Measurements from ENCODE around the gene PHLDB3. TPM values are rescaled to one million over a fixed set of nuclear protein-coding genes. Genes with fewer than 3 reads are reported as not detected.

PHLDB3 gene
- total RNA-seq, 1 donor from 2014 or later: 13.4 TPM

DNA sequence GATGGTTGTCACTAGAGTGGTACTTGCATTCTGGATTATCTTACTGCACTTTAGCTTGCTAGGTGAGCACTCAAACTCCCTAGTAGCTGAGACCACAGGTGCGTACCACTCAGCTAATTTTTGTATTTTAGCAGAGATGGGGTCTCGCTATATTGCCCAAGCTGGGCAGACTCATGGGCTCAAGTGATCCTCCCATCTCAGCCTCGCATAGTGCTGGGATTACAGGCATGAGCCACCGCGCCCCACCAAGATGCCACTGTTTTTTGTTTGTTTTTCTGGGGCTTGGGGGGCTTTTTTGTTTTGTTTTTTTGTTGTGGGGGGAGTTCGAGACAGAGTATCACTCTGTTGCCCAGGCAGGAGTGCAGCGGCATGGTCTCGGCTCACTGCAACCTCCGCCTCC, 56.9 kb downstream of the PHLDB3 start:
- no peak for DNase-seq (ENCODE audit: low read depth)
- TF ChIP-seq EZH2 (IDR thresholded peaks at IDR 0.05; ENCODE audit: insufficient read depth, low read length): no peak
- TF ChIP-seq, protein P1, sequence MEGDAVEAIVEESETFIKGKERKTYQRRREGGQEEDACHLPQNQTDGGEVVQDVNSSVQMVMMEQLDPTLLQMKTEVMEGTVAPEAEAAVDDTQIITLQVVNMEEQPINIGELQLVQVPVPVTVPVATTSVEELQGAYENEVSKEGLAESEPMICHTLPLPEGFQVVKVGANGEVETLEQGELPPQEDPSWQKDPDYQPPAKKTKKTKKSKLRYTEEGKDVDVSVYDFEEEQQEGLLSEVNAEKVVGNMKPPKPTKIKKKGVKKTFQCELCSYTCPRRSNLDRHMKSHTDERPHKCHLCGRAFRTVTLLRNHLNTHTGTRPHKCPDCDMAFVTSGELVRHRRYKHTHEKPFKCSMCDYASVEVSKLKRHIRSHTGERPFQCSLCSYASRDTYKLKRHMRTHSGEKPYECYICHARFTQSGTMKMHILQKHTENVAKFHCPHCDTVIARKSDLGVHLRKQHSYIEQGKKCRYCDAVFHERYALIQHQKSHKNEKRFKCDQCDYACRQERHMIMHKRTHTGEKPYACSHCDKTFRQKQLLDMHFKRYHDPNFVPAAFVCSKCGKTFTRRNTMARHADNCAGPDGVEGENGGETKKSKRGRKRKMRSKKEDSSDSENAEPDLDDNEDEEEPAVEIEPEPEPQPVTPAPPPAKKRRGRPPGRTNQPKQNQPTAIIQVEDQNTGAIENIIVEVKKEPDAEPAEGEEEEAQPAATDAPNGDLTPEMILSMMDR (IDR thresholded peaks at IDR 0.05; ENCODE audit: insufficient read depth, low read depth, low read length): no peak
- Mint-ChIP-seq H3K27ac (ENCODE audit: unreplicated experiment) (no peak overlapping the region), H3K36me3 (ENCODE audit: low read depth, unreplicated experiment) (no peaks in the 10 kb centered on the region), H3K27me3 (ENCODE audit: low read depth, unreplicated experiment) (peaks cover 8% of the 10 kb centered on the region), H3K4me1 (ENCODE audit: low read depth, unreplicated experiment) (peaks cover 2% of the 10 kb centered on the region), H3K9me3 (ENCODE audit: unreplicated experiment) (peaks cover 6% of the 10 kb centered on the region), H3K4me3 (ENCODE audit: unreplicated experiment) (no peak overlapping the region)
- H3K4me3 ChIP-seq (ENCODE audit: insufficient read depth, low read depth, low read length): no peak overlapping the region
- no peak for FAIRE-seq
- H3K79me2 ChIP-seq (ENCODE audit: insufficient read depth, low read length): no peaks in the 10 kb centered on the region
- no peak overlapping the region for H3K27ac ChIP-seq (ENCODE audit: low read depth, low read length)
- H3K27me3 ChIP-seq (ENCODE audit: insufficient read depth, low read length): no peaks in the 10 kb centered on the region
- peaks cover 4% of the 10 kb centered on the region for H3K9me3 ChIP-seq (ENCODE audit: insufficient read depth, low read depth, low read length)
- H3K36me3 ChIP-seq (ENCODE audit: insufficient read depth, low read length): no peaks in the 10 kb centered on the region
- H3K4me2 ChIP-seq (ENCODE audit: low read length): no peak overlapping the region
- no peaks in the 10 kb centered on the region for H4K20me1 ChIP-seq (ENCODE audit: insufficient read depth, low read length)
- no peaks in the 10 kb centered on the region for H3K4me1 ChIP-seq (ENCODE audit: insufficient read depth, low read length)
- H2AFZ ChIP-seq (ENCODE audit: low read depth, low read length): no peak overlapping the region
- H3K9ac ChIP-seq (ENCODE audit: low read length): no peak overlapping the region

DNA sequence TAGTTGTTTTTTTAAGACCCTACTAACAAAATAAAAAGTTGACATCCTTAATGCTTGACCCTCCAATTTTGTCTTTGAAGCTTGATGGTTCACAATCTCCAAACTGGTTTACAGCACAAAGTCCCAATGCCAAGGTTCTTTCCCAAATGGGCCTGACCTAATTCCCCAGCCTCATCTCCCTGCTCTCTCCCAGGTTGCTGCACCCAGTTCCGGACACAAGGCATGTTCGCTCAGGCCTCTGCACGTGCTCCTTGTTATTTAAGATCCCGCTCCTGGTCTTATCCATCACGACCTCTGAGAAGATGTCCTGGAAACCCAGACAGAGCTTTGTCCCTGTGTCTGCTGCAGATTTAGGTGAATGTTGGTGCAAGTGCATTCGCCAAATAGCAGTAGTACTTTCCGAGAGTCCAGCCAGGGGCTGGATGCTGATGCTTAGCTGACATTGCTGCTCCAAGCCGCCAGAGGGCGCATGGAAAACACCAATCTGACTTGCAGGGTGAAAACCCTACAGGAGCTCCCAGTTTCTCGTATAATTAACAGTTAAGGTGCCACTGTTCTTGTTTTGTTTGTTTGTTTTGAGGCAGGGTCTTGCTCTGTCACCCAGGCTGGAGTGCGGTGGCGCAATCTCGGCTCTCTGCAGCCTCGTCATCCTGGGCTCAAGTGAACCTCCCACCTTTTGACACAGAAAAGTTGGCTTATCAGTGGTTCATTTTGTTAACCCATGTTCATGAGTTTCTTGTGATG, 57.6 kb downstream of the PHLDB3 start:
- H3K9me3 ChIP-seq (ENCODE audit: insufficient read depth, low read depth, low read length): no peaks in the 10 kb centered on the region
- no peaks in the 10 kb centered on the region for H4K20me1 ChIP-seq (ENCODE audit: insufficient read depth, low read length)
- H3K4me1 ChIP-seq (ENCODE audit: insufficient read depth, low read length): no peaks in the 10 kb centered on the region
- TF ChIP-seq, protein P1 (IDR thresholded peaks at IDR 0.05; ENCODE audit: insufficient read depth, low read depth, low read length): peak; percentile 98
- TF ChIP-seq EZH2 (IDR thresholded peaks at IDR 0.05; ENCODE audit: insufficient read depth, low read length): no peak
- FAIRE-seq (peak; percentile 39), DNase-seq (ENCODE audit: low read depth) (peak; percentile 20)
- Mint-ChIP-seq H3K9me3 (ENCODE audit: unreplicated experiment) (peaks cover 1% of the 10 kb centered on the region), H3K36me3 (ENCODE audit: low read depth, unreplicated experiment) (no peaks in the 10 kb centered on the region), H3K27ac (ENCODE audit: unreplicated experiment) (no peak overlapping the region), H3K4me3 (ENCODE audit: unreplicated experiment) (no peak overlapping the region), H3K27me3 (ENCODE audit: low read depth, unreplicated experiment) (peaks cover 12% of the 10 kb centered on the region), H3K4me1 (ENCODE audit: low read depth, unreplicated experiment) (no peaks in the 10 kb centered on the region)
- no peaks in the 10 kb centered on the region for H3K27me3 ChIP-seq (ENCODE audit: insufficient read depth, low read length)
- no peak overlapping the region for H3K27ac ChIP-seq (ENCODE audit: low read depth, low read length)
- H3K9ac ChIP-seq (ENCODE audit: low read length): no peak overlapping the region
- no peak overlapping the region for H3K4me3 ChIP-seq (ENCODE audit: insufficient read depth, low read depth, low read length)
- H3K4me2 ChIP-seq (ENCODE audit: low read length): no peak overlapping the region
- no peaks in the 10 kb centered on the region for H3K79me2 ChIP-seq (ENCODE audit: insufficient read depth, low read length)
- H2AFZ ChIP-seq (ENCODE audit: low read depth, low read length): peak overlapping the region; percentile 62
- H3K36me3 ChIP-seq (ENCODE audit: insufficient read depth, low read length): no peaks in the 10 kb centered on the region

DNA sequence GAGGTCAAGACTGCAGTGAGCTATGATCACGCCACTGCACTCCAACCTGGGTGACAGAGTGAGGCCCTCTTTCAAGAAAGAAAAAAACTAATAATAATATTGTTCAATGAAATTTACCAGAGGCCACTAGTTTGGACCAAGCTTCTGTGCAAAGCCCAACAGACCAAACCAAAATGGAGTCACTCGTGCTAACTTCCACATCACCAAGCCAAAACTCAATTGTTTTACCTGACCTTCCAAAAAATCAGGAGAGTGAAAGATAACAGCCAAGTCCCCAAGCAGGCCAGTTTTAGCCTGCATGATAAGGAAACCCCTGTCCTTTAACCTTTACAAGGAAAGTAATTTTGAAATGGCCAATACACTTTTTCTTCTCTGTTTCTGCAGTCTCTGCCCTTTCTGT, 59.1 kb downstream of the PHLDB3 start:
- DNase-seq (ENCODE audit: low read depth) (no peak), FAIRE-seq (no peak)
- Mint-ChIP-seq H3K9me3 (ENCODE audit: unreplicated experiment) (no peaks in the 10 kb centered on the region), H3K36me3 (ENCODE audit: low read depth, unreplicated experiment) (no peaks in the 10 kb centered on the region), H3K27me3 (ENCODE audit: low read depth, unreplicated experiment) (peaks cover 17% of the 10 kb centered on the region), H3K4me1 (ENCODE audit: low read depth, unreplicated experiment) (no peaks in the 10 kb centered on the region), H3K4me3 (ENCODE audit: unreplicated experiment) (no peak overlapping the region), H3K27ac (ENCODE audit: unreplicated experiment) (no peak overlapping the region)
- Histone ChIP-seq H3K4me1 (ENCODE audit: insufficient read depth, low read length) (no peaks in the 10 kb centered on the region), H3K4me3 (ENCODE audit: insufficient read depth, low read depth, low read length) (no peak overlapping the region), H3K4me2 (ENCODE audit: low read length) (no peak overlapping the region), H3K9ac (ENCODE audit: low read length) (no peak overlapping the region), H3K9me3 (ENCODE audit: insufficient read depth, low read depth, low read length) (no peaks in the 10 kb centered on the region), H4K20me1 (ENCODE audit: insufficient read depth, low read length) (no peaks in the 10 kb centered on the region), H3K27ac (ENCODE audit: low read depth, low read length) (no peak overlapping the region), H2AFZ (ENCODE audit: low read depth, low read length) (no peak overlapping the region), H3K79me2 (ENCODE audit: insufficient read depth, low read length) (no peaks in the 10 kb centered on the region), H3K36me3 (ENCODE audit: insufficient read depth, low read length) (no peaks in the 10 kb centered on the region), H3K27me3 (ENCODE audit: insufficient read depth, low read length) (no peaks in the 10 kb centered on the region)
- TF ChIP-seq, protein P1 (IDR thresholded peaks at IDR 0.05; ENCODE audit: insufficient read depth, low read depth, low read length): no peak
- TF ChIP-seq EZH2 (IDR thresholded peaks at IDR 0.05; ENCODE audit: insufficient read depth, low read length): no peak

All from astrocyte (in vitro differentiated cells and primary cell).